ENCODE results near the gene PLXDC2. TPM values are rescaled to one million over a fixed set of nuclear protein-coding genes. Genes with fewer than 3 reads are reported as not detected.

Gene PLXDC2
- total and polyA plus RNA-seq, 2 experiments from 2014 or later = 13.5 to 19.4 TPM

GRCh38 chr10:19944911-19945663 lies 128.9 kb downstream of the PLXDC2 start:
- no peak for DNase-seq (ENCODE audit: low spot score)
- Histone ChIP-seq H3K27ac (ENCODE audit: low read depth) (no peak overlapping the region), H3K4me2 (no peak overlapping the region), H3K4me3 (no peak overlapping the region), H3K36me3 (ENCODE audit: insufficient read depth) (no peaks in the 10 kb centered on the region), H3K79me2 (replicated peaks; ENCODE audit: insufficient read depth) (peaks cover 51% of the 10 kb centered on the region), H2AFZ (no peak overlapping the region), H3K27me3 (ENCODE audit: insufficient read depth) (no peaks in the 10 kb centered on the region), H3K4me1 (ENCODE audit: insufficient read depth) (peaks cover 16% of the 10 kb centered on the region), H3K9me2 (ENCODE audit: insufficient read depth) (no peaks in the 10 kb centered on the region), H4K20me1 (replicated peaks; ENCODE audit: insufficient read depth) (no peaks in the 10 kb centered on the region), H3F3A (replicated peaks; ENCODE audit: low read depth) (no peaks in the 10 kb centered on the region)
- peaks cover 19% of the 10 kb centered on the region for H3K9me3 Mint-ChIP-seq
- ATAC-seq = no peak
- H3K4me3 Mint-ChIP-seq = no peak overlapping the region
- H3K27ac Mint-ChIP-seq = no peak overlapping the region
- TF ChIP-seq REST (IDR thresholded peaks at IDR 0.05; ENCODE audit: unreplicated experiment) = no peak
- no peak for TF ChIP-seq ETS1 (IDR thresholded peaks at IDR 0.05)
- no peak for TF ChIP-seq EZH2 (IDR thresholded peaks at IDR 0.05; ENCODE audit: low read depth, unreplicated experiment)
- no peak for TF ChIP-seq POLR2AphosphoS5 (IDR thresholded peaks at IDR 0.05; ENCODE audit: low read depth)
- no peak for TF ChIP-seq STAT1 (IDR thresholded peaks at IDR 0.05; ENCODE audit: unreplicated experiment)
- no peak for TF ChIP-seq ZNF114 (CRISPR knock-in tag; IDR thresholded peaks at IDR 0.05)
- no peak for TF ChIP-seq NANOG (IDR thresholded peaks at IDR 0.05; ENCODE audit: borderline replicate concordance)
- H3K4me1 Mint-ChIP-seq = peaks cover 17% of the 10 kb centered on the region
- no peaks in the 10 kb centered on the region for H3K27me3 Mint-ChIP-seq (ENCODE audit: insufficient read depth, low read depth, poor library complexity)
- H3K36me3 Mint-ChIP-seq (ENCODE audit: low read depth) = peaks cover 33% of the 10 kb centered on the region

GRCh38 chr10:19946245-19946644 lies 130.0 kb downstream of the PLXDC2 start:
- ATAC-seq = no peak
- no peak overlapping the region for H3K4me2 ChIP-seq

More at GRCh38 chr10:19946245-19946644, 130.0 kb downstream of the PLXDC2 start:
- Histone ChIP-seq H3F3A (replicated peaks; ENCODE audit: low read depth) (no peaks in the 10 kb centered on the region), H3K27me3 (ENCODE audit: insufficient read depth) (no peaks in the 10 kb centered on the region), H2AFZ (no peak overlapping the region), H3K27ac (ENCODE audit: low read depth) (no peak overlapping the region), H3K4me3 (no peak overlapping the region), H3K4me1 (ENCODE audit: insufficient read depth) (peaks cover 7% of the 10 kb centered on the region), H4K20me1 (replicated peaks; ENCODE audit: insufficient read depth) (no peaks in the 10 kb centered on the region), H3K79me2 (replicated peaks; ENCODE audit: insufficient read depth) (peaks cover 45% of the 10 kb centered on the region), H3K36me3 (ENCODE audit: insufficient read depth) (no peaks in the 10 kb centered on the region), H3K9me2 (ENCODE audit: insufficient read depth) (no peaks in the 10 kb centered on the region)
- DNase-seq (ENCODE audit: low spot score) = no peak
- TF ChIP-seq CTCF (conservative IDR thresholded peaks at IDR 0.05; ENCODE audit: low read depth in 2 of 2) (no peak), STAT1 (IDR thresholded peaks at IDR 0.05; ENCODE audit: unreplicated experiment) (no peak), ETS1 (IDR thresholded peaks at IDR 0.05) (no peak), NANOG (IDR thresholded peaks at IDR 0.05; ENCODE audit: borderline replicate concordance) (no peak), EZH2 (IDR thresholded peaks at IDR 0.05; ENCODE audit: low read depth, unreplicated experiment) (no peak)
- peaks cover 37% of the 10 kb centered on the region for H3K36me3 Mint-ChIP-seq (ENCODE audit: low read depth)
- H3K4me1 Mint-ChIP-seq = peaks cover 11% of the 10 kb centered on the region
- peaks cover 19% of the 10 kb centered on the region for H3K9me3 Mint-ChIP-seq
- H3K27ac Mint-ChIP-seq = no peak overlapping the region
- no peaks in the 10 kb centered on the region for H3K27me3 Mint-ChIP-seq (ENCODE audit: insufficient read depth, low read depth, poor library complexity)
- no peak overlapping the region for H3K4me3 Mint-ChIP-seq
